HG02852 (cell line): Measurements from ENCODE around the gene STXBP6.
"Not testable (repeated sequence)": the region's sequence is repeated elsewhere in the genome, so short reads cannot be mapped to it uniquely, and the experiment has no call there.

Experiments used
- ATAC-seq: cut with Tn5 transposase; IDR thresholded peaks from one replicate; pipeline ENCODE4 v1.9.1; 2021; ENCODE audit warnings: mild to moderate bottlenecking, moderate library complexity; ENCODE audit not compliant: unreplicated experiment

STXBP6 gene

DNA sequence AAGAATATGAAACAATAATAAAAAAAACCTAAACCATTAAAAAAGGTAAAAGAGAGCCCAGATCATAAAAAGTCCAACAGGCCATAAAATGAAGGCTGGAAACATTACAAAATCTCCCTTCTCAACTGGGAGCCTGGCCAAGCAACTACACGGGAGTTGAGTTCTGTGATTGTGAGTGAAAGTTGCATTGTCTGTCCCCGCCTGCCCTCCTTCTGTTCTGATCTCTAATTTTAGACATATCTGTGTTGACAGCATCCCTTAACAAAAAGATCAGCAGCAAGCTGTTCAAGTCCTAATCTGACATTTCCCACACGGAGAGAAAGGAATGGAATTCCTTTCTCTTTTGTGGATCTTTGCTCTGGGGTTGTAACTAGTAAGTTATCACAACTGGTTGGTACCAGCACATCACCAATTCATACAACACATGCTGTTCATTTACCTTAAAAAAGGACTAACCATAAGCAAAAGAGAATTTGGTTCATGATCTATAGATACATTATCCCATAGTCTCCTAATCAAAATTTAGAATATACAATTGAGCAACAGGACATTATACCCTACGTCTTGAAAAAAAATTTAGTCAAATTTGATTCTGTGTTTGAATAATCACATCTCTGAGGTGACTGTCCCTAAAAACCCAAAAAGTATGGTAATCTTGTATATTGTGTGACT lies 210.9 kb downstream of the STXBP6 start:
- no peak for ATAC-seq

DNA sequence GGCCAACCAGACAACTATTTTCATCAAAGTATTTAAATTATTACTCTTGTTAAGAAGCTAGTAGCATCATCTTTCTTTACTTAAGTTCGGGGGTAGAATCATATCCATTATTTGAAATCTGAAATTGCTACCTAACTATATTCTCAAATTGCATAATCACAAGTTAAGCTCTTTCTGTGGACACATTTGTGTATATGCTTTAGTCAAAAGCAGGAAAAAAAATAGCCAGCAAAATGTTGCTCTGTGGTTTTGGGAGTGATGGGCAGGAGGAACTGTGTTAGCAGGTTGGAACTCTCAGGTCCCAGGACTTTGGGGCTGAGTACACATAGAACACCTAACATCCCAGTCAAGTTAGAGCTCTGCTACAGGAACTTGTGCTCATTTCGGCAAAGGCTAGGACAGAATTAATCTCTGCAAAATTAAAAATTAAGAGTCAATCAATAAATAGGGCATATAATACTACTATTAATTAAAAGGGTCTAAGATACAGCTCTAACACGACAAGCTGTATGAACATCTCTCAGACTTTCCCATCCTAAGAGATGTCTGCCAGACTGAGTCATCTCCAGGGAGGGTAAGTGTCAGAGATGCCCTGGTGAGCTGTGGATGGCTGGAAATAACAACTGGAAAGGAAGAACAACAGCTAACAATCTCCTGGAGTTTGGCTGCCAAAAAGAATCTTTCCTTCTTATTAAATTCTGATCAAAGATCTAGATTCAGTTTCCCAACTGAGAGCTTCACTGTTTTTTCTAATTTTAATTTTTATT lies 212.5 kb downstream of the STXBP6 start:
- no peak for ATAC-seq

DNA sequence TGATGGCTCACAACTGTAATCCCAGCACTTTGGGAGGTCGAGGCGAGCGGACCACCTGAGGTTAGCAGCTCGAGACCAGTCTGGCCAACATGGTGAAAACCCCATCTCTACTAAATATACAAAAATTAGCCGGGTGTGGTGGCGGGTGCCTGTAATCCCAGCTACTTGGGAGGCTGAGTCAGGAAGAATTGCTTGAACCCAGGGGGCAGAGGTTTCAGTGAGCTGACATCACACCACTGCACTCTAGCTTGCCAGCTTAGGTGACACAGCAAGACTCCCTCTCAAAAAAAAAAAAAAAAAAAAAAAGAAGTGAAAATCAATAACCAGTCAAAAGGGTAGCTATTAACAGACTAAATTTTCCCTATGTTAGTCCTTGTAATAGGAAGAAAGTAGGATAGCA lies 213.6 kb downstream of the STXBP6 start:
- ATAC-seq: not testable (repeated sequence)

GRCh38 chr14:24834956-24835355 lies 215.0 kb downstream of the STXBP6 start:
- ATAC-seq: no peak

DNA sequence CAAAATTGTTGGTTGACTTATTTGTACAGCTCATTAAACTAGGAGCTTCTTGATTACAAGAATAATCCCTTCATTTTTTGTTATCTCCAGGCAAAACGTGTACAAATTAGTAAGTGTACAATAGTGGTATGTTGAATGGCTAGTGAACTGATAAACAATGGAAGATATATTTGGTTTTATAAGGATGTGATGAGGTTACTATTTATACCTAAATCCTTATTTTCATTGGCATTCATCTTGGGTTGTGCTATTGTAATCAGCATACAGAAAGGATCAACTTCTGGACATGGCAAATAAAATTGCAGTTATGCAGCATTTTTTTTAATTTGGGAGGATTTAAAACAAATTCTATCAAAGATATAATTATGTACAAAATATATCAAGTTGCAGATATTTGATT lies 216.6 kb downstream of the STXBP6 start:
- ATAC-seq: no peak

- no peak for ATAC-seq
Observed at GRCh38 chr14:24831677-24832076, 218.3 kb downstream of the STXBP6 start.

DNA sequence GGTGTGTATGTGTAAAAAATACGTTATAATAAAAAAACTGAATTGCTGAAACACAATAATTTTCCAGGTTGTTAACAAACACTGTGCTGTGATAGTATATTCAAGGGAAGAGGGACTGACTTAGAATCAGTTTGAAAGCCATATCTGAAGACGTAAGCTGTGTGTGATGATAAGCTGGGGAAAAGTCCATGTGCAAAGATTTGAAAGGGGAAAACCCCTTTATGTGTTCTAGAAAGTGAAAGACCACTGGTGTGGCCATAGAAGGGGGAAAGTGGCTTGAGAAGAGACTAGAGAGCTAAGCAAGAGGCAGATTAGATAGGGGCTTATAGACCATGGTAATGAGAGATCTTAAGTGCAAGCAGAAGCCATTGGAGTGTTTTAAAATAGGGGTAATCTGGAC lies 220.1 kb downstream of the STXBP6 start:
- ATAC-seq: no peak

GRCh38 chr14:24828486-24828885 lies 221.5 kb downstream of the STXBP6 start:
- no peak for ATAC-seq

- ATAC-seq: no peak
Observed at GRCh38 chr14:24826390-24826789, 223.6 kb downstream of the STXBP6 start.

GRCh38 chr14:24820616-24821015 lies 229.3 kb downstream of the STXBP6 start:
- ATAC-seq: no peak

DNA sequence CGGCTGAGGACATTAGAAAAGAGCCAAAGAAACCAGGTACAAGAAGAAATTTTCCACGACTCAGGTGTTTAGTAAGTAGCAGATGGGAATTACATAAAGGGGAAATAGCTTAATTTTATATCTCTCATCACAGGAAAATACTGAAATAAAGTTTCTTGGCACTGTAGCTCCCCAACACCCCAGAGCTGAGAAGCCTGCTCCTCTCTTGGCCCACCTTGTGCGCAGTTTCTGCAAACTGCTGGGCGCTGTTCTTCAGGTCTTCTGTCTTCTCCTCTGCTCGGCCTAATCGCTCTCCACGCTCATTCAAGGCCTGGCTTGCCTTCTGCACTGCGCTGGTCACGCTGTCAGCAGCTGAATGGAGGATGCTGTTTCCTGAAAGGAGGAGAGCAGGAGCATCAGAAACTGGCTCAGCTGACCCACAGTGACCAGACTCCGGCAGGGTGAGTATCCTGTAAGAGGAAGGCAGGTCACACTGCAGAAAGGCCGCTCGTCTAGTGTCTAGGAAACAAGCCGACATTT lies 231.1 kb downstream of the STXBP6 start:
- ATAC-seq: no peak

DNA sequence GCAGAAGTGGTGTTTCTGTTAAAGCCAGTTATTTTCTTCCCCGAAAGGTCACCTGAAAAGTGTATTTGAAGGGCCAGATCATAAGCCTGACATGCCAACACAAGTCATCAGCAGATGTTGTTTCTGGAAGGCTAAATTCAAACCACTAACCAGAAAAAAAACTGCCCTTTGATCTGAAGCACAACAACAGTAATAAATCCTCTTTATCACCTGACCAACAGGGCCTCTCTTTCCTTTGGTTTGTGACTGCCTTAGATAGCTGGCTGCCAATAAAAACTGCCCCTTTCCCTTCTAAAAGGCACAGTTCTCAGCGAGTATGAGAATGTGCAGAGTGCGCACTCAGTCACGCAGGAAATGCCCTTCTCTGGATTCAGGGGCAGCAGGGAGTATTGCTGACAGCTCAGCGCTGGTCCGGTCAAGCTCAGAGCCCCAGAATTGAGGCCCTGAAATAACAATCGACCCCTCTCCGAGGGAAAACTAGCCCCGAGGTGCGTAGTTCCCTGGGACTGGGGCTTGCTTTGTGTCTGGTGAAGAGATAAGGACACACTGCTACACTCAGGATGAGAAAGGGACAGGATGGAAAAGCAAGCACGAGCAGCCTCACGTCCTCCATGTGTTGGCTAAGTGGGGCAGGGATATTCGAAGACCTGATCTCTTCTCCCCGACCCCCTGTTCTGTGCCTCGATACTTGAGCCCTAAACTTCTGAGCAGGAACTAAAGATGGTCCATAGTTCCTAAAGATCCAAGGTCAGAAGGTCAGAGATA lies 231.7 kb downstream of the STXBP6 start:
- no peak for ATAC-seq

DNA sequence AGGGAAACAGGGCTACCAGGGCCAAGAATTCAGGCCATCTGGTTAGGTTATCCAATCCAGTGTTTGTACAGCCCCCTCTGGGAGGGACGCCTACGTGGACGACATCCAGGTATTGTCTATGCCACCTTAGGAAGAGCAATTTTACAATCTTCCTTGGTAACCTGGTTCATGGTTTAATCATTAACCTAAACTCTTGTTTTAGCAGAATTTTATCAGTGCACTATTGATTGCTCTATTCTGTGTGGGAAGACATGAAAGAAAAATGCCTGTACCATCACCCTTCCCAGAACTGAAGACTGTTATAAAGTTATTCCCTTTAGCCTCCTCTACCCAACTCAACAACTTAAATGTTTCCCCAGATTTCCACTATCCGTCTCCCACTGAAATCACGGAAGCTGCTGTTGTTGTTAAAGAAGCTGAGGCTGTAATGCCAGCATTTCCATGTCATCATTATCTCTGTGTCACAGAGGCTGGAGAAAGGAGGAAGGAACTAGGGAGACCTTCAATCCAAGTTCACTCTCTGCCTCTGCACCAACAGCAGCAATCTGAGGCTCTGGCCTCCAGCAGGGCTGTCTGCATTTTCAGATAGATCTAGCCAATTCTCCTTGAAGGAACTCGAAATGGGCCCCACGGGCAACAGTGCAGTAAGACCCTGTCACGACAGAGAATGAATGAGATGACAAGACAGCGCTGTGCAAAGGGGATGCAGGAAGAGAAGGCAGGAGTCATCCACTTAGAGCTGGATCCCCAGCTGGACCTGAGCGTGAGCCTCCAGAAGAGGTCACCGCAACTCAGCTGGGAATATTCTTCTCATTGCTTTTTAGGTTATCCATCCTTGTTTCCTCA lies 232.5 kb downstream of the STXBP6 start:
- ATAC-seq: no peak

- ATAC-seq: no peak
Observed at GRCh38 chr14:24816929-24817211, 233.1 kb downstream of the STXBP6 start.

DNA sequence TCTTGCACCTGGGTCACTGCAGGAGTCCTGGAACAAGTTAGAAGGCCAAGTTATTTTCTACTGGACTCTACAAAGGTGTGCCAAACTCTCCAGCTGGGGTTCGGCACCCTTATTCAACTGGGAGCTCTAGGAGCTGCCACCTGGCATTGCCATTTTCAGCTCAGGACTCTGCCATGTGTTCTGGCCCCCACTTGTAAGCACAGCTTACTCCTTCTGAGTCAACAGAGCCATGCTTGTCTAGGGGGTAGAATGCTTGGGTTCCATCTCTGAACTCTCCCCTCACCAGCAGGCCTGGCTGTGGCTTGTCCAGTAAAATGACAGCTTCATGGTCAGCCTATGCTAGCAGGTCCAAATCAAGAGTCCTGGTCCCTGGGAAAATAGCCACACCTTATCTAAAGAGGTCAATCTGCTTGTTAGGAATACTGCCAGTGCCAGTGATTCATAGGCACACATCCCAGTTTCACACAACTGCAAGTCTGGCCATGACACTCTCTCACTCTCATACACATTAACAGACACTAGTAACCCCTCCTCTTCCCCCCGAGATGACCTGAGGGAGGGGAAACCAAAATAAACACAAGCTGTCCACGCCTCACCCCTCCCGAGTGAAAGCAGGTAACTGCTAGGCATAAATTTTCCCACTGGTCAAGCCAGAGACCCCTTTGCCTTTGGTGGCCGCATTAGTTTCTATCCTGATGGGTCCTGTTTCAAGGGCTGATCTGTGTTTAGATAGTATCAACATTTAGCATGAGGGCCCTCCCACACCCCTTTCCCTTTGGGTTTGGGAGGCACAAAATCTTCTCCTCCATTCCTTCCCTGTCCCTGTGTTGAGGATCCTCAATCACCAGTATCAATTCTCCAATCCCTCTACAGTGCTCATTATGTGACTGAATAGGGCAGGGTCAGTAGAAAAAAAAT lies 233.7 kb downstream of the STXBP6 start:
- no peak for ATAC-seq

DNA sequence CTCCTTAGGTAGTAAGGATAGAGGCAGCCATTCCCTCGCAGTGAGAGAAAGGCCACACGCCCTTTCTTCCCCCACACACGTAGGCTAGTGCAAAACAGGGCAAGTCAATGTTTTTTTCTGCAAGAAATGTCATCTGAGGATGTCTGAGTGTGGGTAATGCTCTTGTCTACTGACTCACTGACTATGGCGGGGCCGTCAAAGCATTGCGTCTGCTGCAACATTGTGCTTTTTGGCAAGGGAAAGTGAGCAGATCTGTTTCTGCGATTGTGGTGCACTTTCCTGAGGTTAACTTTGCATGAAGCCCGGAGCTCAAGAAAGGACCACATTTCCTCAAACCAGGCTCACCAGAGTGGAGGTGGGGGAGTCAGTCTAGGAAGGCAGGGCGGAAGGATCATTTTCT lies 234.4 kb downstream of the STXBP6 start:
- ATAC-seq: no peak

GRCh38 chr14:24814944-24815343 lies 235.0 kb downstream of the STXBP6 start:
- no peak for ATAC-seq

DNA sequence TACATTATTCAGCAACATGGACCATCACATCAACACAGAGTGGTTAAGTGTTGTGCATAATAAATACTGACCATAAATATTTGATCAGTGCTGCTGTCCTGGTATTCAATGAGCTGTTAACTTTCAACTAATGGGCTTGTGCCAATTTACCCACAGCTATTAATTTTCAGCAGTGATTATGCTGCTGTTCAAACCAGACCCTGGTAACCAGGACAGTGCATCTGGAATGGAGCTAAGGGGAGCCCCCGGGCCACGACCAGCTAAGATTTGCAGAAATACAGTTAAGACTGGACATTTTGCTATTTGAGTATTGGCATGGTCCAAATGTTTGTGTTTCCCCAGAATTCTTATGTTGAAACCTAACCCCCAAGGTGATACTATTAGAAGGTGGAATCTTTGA lies 235.6 kb downstream of the STXBP6 start:
- no peak for ATAC-seq

GRCh38 chr14:24813819-24814259 lies 236.1 kb downstream of the STXBP6 start:
- no peak for ATAC-seq
